Activated CD8-positive, alpha-beta memory T cell treated with anti-CD3 and anti-CD28 coated beads, Interleukin-2, amount 10 ng/mL, durations not matched to agents 7 days and 5 days (primary cell): ENCODE results near the gene PFDN6. TPM values are rescaled to one million over a fixed set of nuclear protein-coding genes. Genes with fewer than 3 reads are reported as not detected.

ENCODE experiments used
- ATAC-seq: fragments of 150-1000 bp; cut with Tn5 transposase; one replicate; pipeline ENCODE4 v1.10.0; 2021; ENCODE audit warnings: moderate library complexity
- CTCF ChIA-PET: fragments of 350-600 bp; sonication (Branson Sonifier 250); formaldehyde crosslinking; loops from one replicate; lab custom pipeline; 2021; ENCODE audit warnings: antibody characterized with exemption; lab: Charles Lee
- DNase-seq: peaks from one replicate; pipeline ENCODE4 v3.0.0-alpha.2; 2020
- H3K27ac Mint-ChIP-seq: one replicate; pipeline ENCODE4 v1.8.0; 2021; ENCODE audit warnings: mild to moderate bottlenecking, mixed read lengths
- H3K27me3 Mint-ChIP-seq: one replicate; pipeline ENCODE4 v1.8.0; 2021; ENCODE audit warnings: mixed read lengths
- H3K36me3 Mint-ChIP-seq: one replicate; pipeline ENCODE4 v1.8.0; 2021; ENCODE audit warnings: mild to moderate bottlenecking, mixed read lengths
- H3K4me1 Mint-ChIP-seq: one replicate; pipeline ENCODE4 v1.8.0; 2021; ENCODE audit warnings: mixed read lengths
- H3K4me3 Mint-ChIP-seq: one replicate; pipeline ENCODE4 v1.8.0; 2021; ENCODE audit warnings: mild to moderate bottlenecking, moderate library complexity, mixed read lengths
- H3K9me3 Mint-ChIP-seq: one replicate; pipeline ENCODE4 v1.8.0; 2022; ENCODE audit warnings: low read depth, mixed read lengths
- total RNA-seq, 2 experiments: library from RNA; stranded (reverse); gene quantifications; one replicate each; pipeline ENCODE4 v1.2.3, GENCODE V29; 2021

PFDN6 gene
- total RNA-seq = 10 to 100 TPM; 67.8 to 90.3 TPM

- ATAC-seq = peak; percentile 98
- H3K4me3 Mint-ChIP-seq = peak within 1 kb of the TSS; percentile 89
- H3K9me3 Mint-ChIP-seq = no peaks in the 10 kb centered on the region
- peaks cover 27% of the 10 kb centered on the region for H3K36me3 Mint-ChIP-seq
- H3K27me3 Mint-ChIP-seq = no peaks in the 10 kb centered on the region
- peaks cover 42% of the 10 kb centered on the region for H3K4me1 Mint-ChIP-seq
- CTCF ChIA-PET = interaction anchor here (0.8 to 6.3 kb wide), 19 partner anchors 8 to 444 kb away, joined by 3 to 58 read pairs (median 4); partner anchors contain the start of genes B3GALT4, RGL2, RPS18 and TAPBP
- peak; percentile 93 for DNase-seq
- H3K27ac Mint-ChIP-seq = peak within 1 kb of the TSS; percentile 89
These were observed at the start of gene PFDN6, which contains the start of gene WDR46 for GRCh38 chr6:33288921-33289783. TSS of gene PFDN6 (plus strand) at chr6:33289601. CDS start at chr6:33289857, 256 bp downstream. TSS of gene WDR46 (minus strand) at chr6:33289239. CDS start at chr6:33289170, 69 bp downstream.

GRCh38 chr6:33241968-33242367 lies 47.4 kb upstream of the PFDN6 start:
- no peaks in the 10 kb centered on the region for H3K36me3 Mint-ChIP-seq
- no peaks in the 10 kb centered on the region for H3K9me3 Mint-ChIP-seq
- H3K4me3 Mint-ChIP-seq = peak overlapping the region; percentile 25
- ATAC-seq = peak; percentile 75
- H3K4me1 Mint-ChIP-seq = peaks cover 12% of the 10 kb centered on the region
- H3K27ac Mint-ChIP-seq = no peak overlapping the region
- DNase-seq = no peak
- CTCF ChIA-PET = interaction anchor here (2.1 to 2.2 kb wide), 2 partner anchors 80 to 124 kb away, joined by 5 to 6 read pairs; no protein-coding TSS in a partner anchor
- peaks cover 44% of the 10 kb centered on the region for H3K27me3 Mint-ChIP-seq

- no peak for DNase-seq
- no peak overlapping the region for H3K4me3 Mint-ChIP-seq
- peaks cover 16% of the 10 kb centered on the region for H3K4me1 Mint-ChIP-seq
- CTCF ChIA-PET = interaction anchor here (0.7 to 2.1 kb wide), 5 partner anchors 23 to 117 kb away, joined by 3 to 6 read pairs (median 3); no protein-coding TSS in a partner anchor
- no peaks in the 10 kb centered on the region for H3K36me3 Mint-ChIP-seq
- peaks cover 36% of the 10 kb centered on the region for H3K27me3 Mint-ChIP-seq
- no peak overlapping the region for H3K27ac Mint-ChIP-seq
- ATAC-seq = no peak
- no peaks in the 10 kb centered on the region for H3K9me3 Mint-ChIP-seq
These were observed 45.9 kb upstream of the PFDN6 start for GRCh38 chr6:33243476-33243875.

- H3K4me1 Mint-ChIP-seq = peaks cover 37% of the 10 kb centered on the region
- peak overlapping the region; percentile 94 for H3K27ac Mint-ChIP-seq
- ATAC-seq (peak; percentile 42), DNase-seq (peak; percentile 95)
- H3K9me3 Mint-ChIP-seq = no peaks in the 10 kb centered on the region
- H3K27me3 Mint-ChIP-seq = peaks cover 15% of the 10 kb centered on the region
- CTCF ChIA-PET = interaction anchor here (0.5 to 6.2 kb wide), 47 partner anchors 8 to 410 kb away, joined by 3 to 108 read pairs (median 5); partner anchors contain the start of genes B3GALT4, HLA-DMA, HLA-DPA1 and HLA-DPB1
- peak overlapping the region; percentile 90 for H3K4me3 Mint-ChIP-seq
- peaks cover 21% of the 10 kb centered on the region for H3K36me3 Mint-ChIP-seq
These were observed 41.3 kb upstream of the PFDN6 start for GRCh38 chr6:33247977-33248642.

GRCh38 chr6:33248643-33248931 lies 40.8 kb upstream of the PFDN6 start:
- peak; percentile 8 for ATAC-seq
- Mint-ChIP-seq H3K27me3 (peaks cover 11% of the 10 kb centered on the region), H3K9me3 (no peaks in the 10 kb centered on the region), H3K36me3 (peaks cover 21% of the 10 kb centered on the region), H3K4me1 (peaks cover 37% of the 10 kb centered on the region), H3K4me3 (peak overlapping the region; percentile 90), H3K27ac (peak overlapping the region; percentile 94)
- CTCF ChIA-PET = interaction anchor here (0.8 to 6.2 kb wide), 44 partner anchors 8 to 410 kb away, joined by 3 to 108 read pairs (median 6); partner anchors contain the start of genes B3GALT4, HLA-DMA, HLA-DPA1 and HLA-DPB1
- peak; percentile 66 for DNase-seq

- CTCF ChIA-PET = interaction anchor here (0.8 to 6.2 kb wide), 41 partner anchors 9 to 411 kb away, joined by 3 to 108 read pairs (median 6); partner anchors contain the start of genes B3GALT4, HLA-DPA1, HLA-DPB1 and HSD17B8
- peaks cover 37% of the 10 kb centered on the region for H3K4me1 Mint-ChIP-seq
- peak overlapping the region; percentile 90 for H3K4me3 Mint-ChIP-seq
- peak; percentile 99 for DNase-seq
- ATAC-seq = peak; percentile 93
- peak overlapping the region; percentile 94 for H3K27ac Mint-ChIP-seq
- H3K27me3 Mint-ChIP-seq = peaks cover 10% of the 10 kb centered on the region
- H3K36me3 Mint-ChIP-seq = peaks cover 21% of the 10 kb centered on the region
- H3K9me3 Mint-ChIP-seq = no peaks in the 10 kb centered on the region
These were observed 40.3 kb upstream of the PFDN6 start for GRCh38 chr6:33248932-33249731.

- Mint-ChIP-seq H3K9me3 (no peaks in the 10 kb centered on the region), H3K27me3 (peaks cover 10% of the 10 kb centered on the region), H3K4me1 (peaks cover 37% of the 10 kb centered on the region)
These were observed 39.4 kb upstream of the PFDN6 start for GRCh38 chr6:33249732-33250630.

GRCh38 chr6:33250731-33251130 lies 38.7 kb upstream of the PFDN6 start:
- H3K4me3 Mint-ChIP-seq = no peak overlapping the region
- H3K27me3 Mint-ChIP-seq = peaks cover 10% of the 10 kb centered on the region
- no peaks in the 10 kb centered on the region for H3K9me3 Mint-ChIP-seq
- no peak for ATAC-seq
- CTCF ChIA-PET = interaction anchor here (1.5 to 5.2 kb wide), 6 partner anchors 20 to 112 kb away, joined by 4 to 46 read pairs (median 27); partner anchors contain the start of genes B3GALT4, RING1, RPS18 and RXRB
- H3K4me1 Mint-ChIP-seq = peaks cover 38% of the 10 kb centered on the region
- H3K36me3 Mint-ChIP-seq = peaks cover 27% of the 10 kb centered on the region
- DNase-seq = no peak
- H3K27ac Mint-ChIP-seq = peak overlapping the region; percentile 94

More at GRCh38 chr6:33249732-33250630, 39.4 kb upstream of the PFDN6 start:
- ATAC-seq (no peak), DNase-seq (peak; percentile 48)
- CTCF ChIA-PET = interaction anchor here (0.8 to 6.2 kb wide), 15 partner anchors 10 to 411 kb away, joined by 3 to 108 read pairs (median 21); partner anchors contain the start of genes B3GALT4, HSD17B8, PFDN6 and RING1
- H3K36me3 Mint-ChIP-seq = peaks cover 24% of the 10 kb centered on the region
- H3K4me3 Mint-ChIP-seq = peak overlapping the region; percentile 90
- peak overlapping the region; percentile 94 for H3K27ac Mint-ChIP-seq

GRCh38 chr6:33251395-33252012 lies 37.9 kb upstream of the PFDN6 start:
- H3K27me3 Mint-ChIP-seq = peaks cover 3% of the 10 kb centered on the region
- ATAC-seq (no peak), DNase-seq (no peak)
- H3K9me3 Mint-ChIP-seq = no peaks in the 10 kb centered on the region
- H3K4me3 Mint-ChIP-seq = peak overlapping the region; percentile 11
- H3K36me3 Mint-ChIP-seq = peaks cover 28% of the 10 kb centered on the region
- H3K27ac Mint-ChIP-seq = peak overlapping the region; percentile 61
- CTCF ChIA-PET = interaction anchor here (1.5 to 5.2 kb wide), 4 partner anchors 20 to 113 kb away, joined by 4 to 46 read pairs (median 20); partner anchors contain the start of genes RPS18, RXRB, SLC39A7 and VPS52
- peaks cover 39% of the 10 kb centered on the region for H3K4me1 Mint-ChIP-seq

- H3K9me3 Mint-ChIP-seq = no peaks in the 10 kb centered on the region
- ATAC-seq (no peak), DNase-seq (no peak)
- CTCF ChIA-PET = no interaction called here
- peaks cover 30% of the 10 kb centered on the region for H3K36me3 Mint-ChIP-seq
- H3K27me3 Mint-ChIP-seq = no peaks in the 10 kb centered on the region
- no peak overlapping the region for H3K27ac Mint-ChIP-seq
- H3K4me1 Mint-ChIP-seq = peaks cover 39% of the 10 kb centered on the region
- no peak overlapping the region for H3K4me3 Mint-ChIP-seq
These were observed 36.6 kb upstream of the PFDN6 start for GRCh38 chr6:33252759-33253158.

GRCh38 chr6:33254591-33254990 lies 34.8 kb upstream of the PFDN6 start:
- ATAC-seq (no peak), DNase-seq (no peak)
- H3K36me3 Mint-ChIP-seq = peaks cover 38% of the 10 kb centered on the region
- H3K27ac Mint-ChIP-seq = no peak overlapping the region
- H3K9me3 Mint-ChIP-seq = no peaks in the 10 kb centered on the region
- H3K4me1 Mint-ChIP-seq = peaks cover 28% of the 10 kb centered on the region
- CTCF ChIA-PET = interaction anchor here (1.1 to 2.0 kb wide), 4 partner anchors 12 to 171 kb away, joined by 3 to 9 read pairs (median 4); partner anchors contain the start of genes RPS18 and VPS52
- no peaks in the 10 kb centered on the region for H3K27me3 Mint-ChIP-seq
- H3K4me3 Mint-ChIP-seq = no peak overlapping the region
